ENCODE measurements around the gene MUSTN1. TPM values are rescaled to one million over a fixed set of nuclear protein-coding genes. Genes with fewer than 3 reads are reported as not detected.

The MUSTN1 gene
- total RNA-seq, 4 donors from 2014 or later: 2.8 to 34.7 (median 6.4) TPM

GRCh38 chr3:52856666-52857065, 21.8 kb upstream of the MUSTN1 start:
- TF ChIP-seq CTCF (IDR thresholded peaks at IDR 0.05): no peak
- no peak for DNase-seq (ENCODE audit: low spot score)
- no peak for ATAC-seq (ENCODE audit: low FRiP score)

- ATAC-seq (ENCODE audit: low FRiP score): no peak
- TF ChIP-seq CTCF (IDR thresholded peaks at IDR 0.05): no peak
- no peak for DNase-seq (ENCODE audit: low spot score)
Measured at GRCh38 chr3:52854013-52854412, 19.2 kb upstream of the MUSTN1 start.

GRCh38 chr3:52852419-52852818, 17.6 kb upstream of the MUSTN1 start:
- no peak for TF ChIP-seq CTCF (IDR thresholded peaks at IDR 0.05)
- DNase-seq (ENCODE audit: low spot score) (no peak), ATAC-seq (ENCODE audit: low FRiP score) (no peak)

GRCh38 chr3:52851348-52851747, 16.5 kb upstream of the MUSTN1 start:
- TF ChIP-seq CTCF (IDR thresholded peaks at IDR 0.05): no peak
- ATAC-seq (ENCODE audit: low FRiP score) (no peak), DNase-seq (ENCODE audit: low spot score) (no peak)

- no peak for ATAC-seq (ENCODE audit: low FRiP score)
- no peak for TF ChIP-seq CTCF (IDR thresholded peaks at IDR 0.05)
- DNase-seq (ENCODE audit: low spot score): no peak
Measured at GRCh38 chr3:52849656-52850055, 14.8 kb upstream of the MUSTN1 start.

GRCh38 chr3:52848617-52849016, 13.8 kb upstream of the MUSTN1 start:
- DNase-seq (ENCODE audit: low spot score) (no peak), ATAC-seq (ENCODE audit: low FRiP score) (peak; percentile 50)
- TF ChIP-seq CTCF (IDR thresholded peaks at IDR 0.05): no peak

- DNase-seq (ENCODE audit: low spot score) (no peak), ATAC-seq (ENCODE audit: low FRiP score) (no peak)
- no peak for TF ChIP-seq CTCF (IDR thresholded peaks at IDR 0.05)
Measured at GRCh38 chr3:52847726-52848125, 12.9 kb upstream of the MUSTN1 start.
